ACC112 (cell line): Measurements from ENCODE around the gene E2F6.

ENCODE experiments used
- H2AFZ ChIP-seq: fragments of 200-600 bp; sonication (generic); one replicate; pipeline ENCODE4 v1.6.0; 2017; ENCODE audit warnings: antibody characterized with exemption, low read length; ENCODE audit not compliant: unreplicated experiment
- H3K27ac ChIP-seq: fragments of 200-600 bp; sonication (generic); 2 replicates; pipeline ENCODE4 v1.5.1; 2014; ENCODE audit warnings: low read depth, mild to moderate bottlenecking, antibody characterized with exemption, low read length, moderate library complexity
- H3K27me3 ChIP-seq: fragments of 200-600 bp; sonication (generic); 2 replicates; pipeline ENCODE4 v1.6.1; 2014; ENCODE audit warnings: mild to moderate bottlenecking, antibody characterized with exemption, low read length, moderate library complexity, mixed read lengths; ENCODE audit not compliant: insufficient read depth
- H3K36me3 ChIP-seq: fragments of 200-600 bp; sonication (generic); 2 replicates; pipeline ENCODE4 v1.6.1; 2016; ENCODE audit warnings: mild to moderate bottlenecking, antibody characterized with exemption, low read length, moderate library complexity, mixed read lengths; ENCODE audit not compliant: insufficient read depth
- H3K4me1 ChIP-seq: fragments of 200-600 bp; sonication (generic); one replicate; pipeline ENCODE4 v1.6.1; 2016; ENCODE audit warnings: low read length, mixed read lengths; ENCODE audit not compliant: insufficient read depth, unreplicated experiment, control insufficient read depth
- H3K4me3 ChIP-seq: fragments of 200-600 bp; sonication (generic); 2 replicates; pipeline ENCODE4 v1.5.1; 2014; ENCODE audit warnings: mild to moderate bottlenecking, low read depth, low read length
- H3K79me2 ChIP-seq: fragments of 200-600 bp; sonication (generic); one replicate; pipeline ENCODE4 v1.6.0; 2016; ENCODE audit warnings: low read length; ENCODE audit not compliant: control insufficient read depth, unreplicated experiment, insufficient read depth

Gene E2F6, protein sequence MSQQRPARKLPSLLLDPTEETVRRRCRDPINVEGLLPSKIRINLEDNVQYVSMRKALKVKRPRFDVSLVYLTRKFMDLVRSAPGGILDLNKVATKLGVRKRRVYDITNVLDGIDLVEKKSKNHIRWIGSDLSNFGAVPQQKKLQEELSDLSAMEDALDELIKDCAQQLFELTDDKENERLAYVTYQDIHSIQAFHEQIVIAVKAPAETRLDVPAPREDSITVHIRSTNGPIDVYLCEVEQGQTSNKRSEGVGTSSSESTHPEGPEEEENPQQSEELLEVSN

DNA sequence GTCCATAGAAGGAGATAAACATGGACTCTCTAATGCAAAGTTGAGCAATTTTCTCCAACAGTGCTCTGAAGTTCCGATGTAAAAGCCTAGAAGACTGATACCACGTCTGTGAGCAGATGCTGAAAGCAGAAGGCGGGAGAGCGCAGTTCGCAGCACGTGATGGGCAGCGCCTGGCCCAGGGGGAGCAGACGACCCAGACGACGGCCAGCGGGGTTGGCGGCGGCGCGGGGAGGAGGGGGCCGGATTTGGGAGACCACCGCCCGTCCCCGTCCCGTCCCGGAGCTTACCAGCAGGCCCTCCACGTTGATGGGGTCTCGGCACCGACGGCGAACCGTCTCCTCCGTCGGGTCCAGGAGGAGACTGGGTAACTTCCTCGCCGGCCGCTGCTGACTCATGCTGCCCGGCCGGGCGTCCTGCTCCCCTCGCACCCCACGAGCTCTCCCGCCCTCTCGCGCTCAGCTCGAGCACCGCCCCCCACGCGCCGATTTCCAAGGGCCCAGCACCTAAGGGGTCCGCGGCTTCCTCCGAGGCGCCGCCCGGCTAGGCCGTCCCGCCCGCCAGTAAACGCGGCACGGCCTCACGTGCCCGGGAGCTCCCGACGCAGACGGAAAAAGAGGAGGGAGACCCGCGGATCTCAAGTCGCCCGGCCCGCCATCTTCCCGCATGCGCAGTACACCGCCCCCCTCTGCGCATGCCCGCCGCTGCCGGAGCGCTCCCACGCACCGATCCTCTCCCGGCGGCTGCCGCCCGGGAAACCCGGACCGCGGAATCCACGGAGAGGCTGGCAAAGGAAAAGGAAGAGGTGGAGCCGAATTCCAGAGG is at the start of gene E2F6:
Gene E2F6 (minus strand): TSS at position 677 of the 822 bp plus-strand sequence. CDS start 282 bp downstream, at position 395.
- Histone ChIP-seq H3K36me3 (peaks cover 6% of the 10 kb centered on the region; the same call in 1 of the 2 replicates), H3K27ac (peak within 1 kb of the TSS; percentile 79), H3K4me1 (peaks cover 29% of the 10 kb centered on the region), H3K79me2 (peaks cover 55% of the 10 kb centered on the region), H2AFZ (peak within 1 kb of the TSS; percentile 76), H3K27me3 (no peaks in the 10 kb centered on the region), H3K4me3 (peak within 1 kb of the TSS; percentile 78)

DNA sequence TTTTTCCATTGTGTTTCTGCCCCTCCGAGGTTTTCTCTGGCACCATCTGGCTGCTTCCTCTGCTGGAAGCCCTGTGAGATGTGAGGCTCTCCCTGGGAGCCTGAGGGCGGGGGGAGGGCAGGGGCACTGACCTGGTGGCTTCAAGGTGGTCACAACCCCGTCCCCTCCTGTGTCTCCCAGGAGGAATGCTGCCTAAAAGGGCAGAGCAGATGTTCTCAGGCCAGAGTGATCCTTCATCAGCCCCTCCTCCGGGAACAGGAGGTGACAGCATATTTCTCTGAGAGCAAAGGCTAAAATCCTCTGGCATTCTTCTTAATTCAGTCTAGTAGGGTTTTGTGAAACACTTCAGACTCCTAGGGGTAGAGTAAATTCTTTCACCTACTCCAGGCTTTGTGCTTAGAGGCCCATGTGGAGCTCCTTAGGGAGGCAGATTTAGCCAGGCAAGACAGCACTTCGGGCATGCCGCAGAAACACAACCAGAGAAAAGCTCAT is 49.6 kb upstream of the E2F6 start:
- Histone ChIP-seq H3K79me2 (no peaks in the 10 kb centered on the region), H2AFZ (no peak overlapping the region), H3K4me1 (no peaks in the 10 kb centered on the region), H3K27ac (no peak overlapping the region), H3K27me3 (peaks cover 64% of the 10 kb centered on the region), H3K4me3 (no peak overlapping the region), H3K36me3 (no peaks in the 10 kb centered on the region)

DNA sequence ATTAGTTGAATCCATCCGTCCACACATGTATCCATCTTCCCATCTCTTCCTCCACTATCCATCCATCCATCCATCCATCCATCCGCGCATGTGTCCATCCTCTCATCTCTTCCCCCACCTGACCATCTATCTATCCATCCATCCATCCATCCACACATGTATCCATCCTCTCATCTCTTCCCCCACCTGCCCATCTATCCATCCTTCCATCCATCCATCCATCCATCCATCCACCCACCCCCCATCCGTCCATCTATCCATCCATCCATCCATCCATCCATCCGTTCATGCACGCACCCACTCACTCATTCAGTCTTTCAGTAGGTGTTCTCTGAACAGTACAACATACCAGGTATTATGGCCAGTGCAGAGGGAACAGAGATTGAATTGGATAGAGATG is 48.9 kb upstream of the E2F6 start:
- no peaks in the 10 kb centered on the region for H3K36me3 ChIP-seq
- no peaks in the 10 kb centered on the region for H3K79me2 ChIP-seq
- no peak overlapping the region for H3K4me3 ChIP-seq
- peaks cover 70% of the 10 kb centered on the region for H3K27me3 ChIP-seq
- H2AFZ ChIP-seq, result no peak overlapping the region
- H3K27ac ChIP-seq, result no peak overlapping the region
- no peaks in the 10 kb centered on the region for H3K4me1 ChIP-seq

DNA sequence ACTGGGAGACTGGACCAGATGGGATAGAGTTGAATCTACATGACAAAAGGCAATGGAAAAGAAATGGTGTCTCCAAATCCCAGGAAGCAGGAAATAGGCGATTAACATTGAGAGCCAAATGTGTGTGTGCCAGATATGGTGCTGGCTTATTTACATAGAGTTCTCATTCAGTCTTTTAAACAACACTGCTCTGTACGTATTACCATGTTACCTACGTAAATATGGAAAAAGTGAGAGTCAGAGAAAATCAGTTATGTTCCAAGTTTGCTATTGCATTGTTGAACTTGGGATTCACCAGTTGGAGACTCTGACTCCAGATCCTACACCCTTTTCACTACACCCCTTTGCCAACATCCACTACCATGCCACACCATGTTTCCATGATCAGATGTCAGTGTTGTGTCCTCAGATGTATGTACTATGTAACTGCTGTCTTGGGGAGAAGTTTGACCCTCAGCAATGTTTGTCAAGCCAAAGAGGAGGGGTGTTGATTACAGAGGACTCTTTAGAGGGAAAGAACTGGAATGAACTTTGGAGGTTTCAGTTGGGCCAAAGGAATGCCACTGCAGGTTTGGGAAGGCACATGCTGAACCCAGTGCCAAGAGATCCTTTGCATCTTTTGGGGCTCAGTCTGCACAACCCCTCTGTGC is 48.2 kb upstream of the E2F6 start:
- Histone ChIP-seq H3K27me3 (peaks cover 73% of the 10 kb centered on the region), H2AFZ (no peak overlapping the region), H3K4me1 (no peaks in the 10 kb centered on the region), H3K79me2 (no peaks in the 10 kb centered on the region), H3K4me3 (no peak overlapping the region), H3K27ac (no peak overlapping the region), H3K36me3 (no peaks in the 10 kb centered on the region)

DNA sequence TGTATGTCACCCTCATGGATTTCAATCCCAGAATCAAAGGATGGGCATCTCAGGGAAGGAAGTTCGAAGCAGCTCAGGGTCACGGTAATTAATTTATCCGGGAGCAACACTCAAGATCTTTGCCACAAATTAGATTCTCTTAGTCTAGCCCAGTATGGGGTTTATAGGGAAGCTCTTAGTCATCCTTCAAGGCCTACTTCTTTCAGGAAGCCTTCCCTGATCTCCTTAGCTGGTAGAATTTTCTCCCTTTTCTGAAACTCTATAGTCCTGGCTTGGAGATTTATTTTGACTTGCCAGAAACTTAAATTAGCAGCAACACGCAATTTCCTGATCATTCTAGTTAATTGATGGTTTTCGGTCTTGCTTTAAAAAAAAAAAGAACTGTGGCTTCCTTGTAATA is 47.4 kb upstream of the E2F6 start:
- H2AFZ ChIP-seq, result no peak overlapping the region
- no peak overlapping the region for H3K27ac ChIP-seq
- no peaks in the 10 kb centered on the region for H3K36me3 ChIP-seq
- H3K27me3 ChIP-seq, result peaks cover 74% of the 10 kb centered on the region
- no peak overlapping the region for H3K4me3 ChIP-seq
- H3K79me2 ChIP-seq, result no peaks in the 10 kb centered on the region
- no peaks in the 10 kb centered on the region for H3K4me1 ChIP-seq

DNA sequence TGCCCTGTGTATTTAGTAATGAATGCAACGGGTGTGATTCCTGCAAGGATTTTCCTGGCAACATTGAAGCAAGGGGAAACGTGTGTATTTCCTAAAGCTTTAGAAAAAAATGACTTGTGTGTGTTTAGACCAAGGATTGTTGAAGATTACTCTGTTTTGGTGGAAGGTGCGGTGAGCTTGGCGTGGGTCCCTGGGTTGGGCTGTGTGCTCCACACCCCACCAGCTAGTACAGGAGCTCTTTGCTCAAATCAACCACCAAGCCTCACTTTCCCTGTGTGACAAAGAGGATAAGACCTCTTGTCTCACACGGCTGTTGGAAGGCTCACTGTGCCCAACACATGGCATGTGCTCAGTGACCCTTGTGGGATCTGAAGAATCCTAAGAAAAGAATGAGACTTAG is 46.5 kb upstream of the E2F6 start:
- Histone ChIP-seq H3K27me3 (peaks cover 76% of the 10 kb centered on the region), H3K27ac (no peak overlapping the region), H2AFZ (no peak overlapping the region), H3K4me1 (no peaks in the 10 kb centered on the region), H3K79me2 (no peaks in the 10 kb centered on the region), H3K4me3 (no peak overlapping the region), H3K36me3 (no peaks in the 10 kb centered on the region)

DNA sequence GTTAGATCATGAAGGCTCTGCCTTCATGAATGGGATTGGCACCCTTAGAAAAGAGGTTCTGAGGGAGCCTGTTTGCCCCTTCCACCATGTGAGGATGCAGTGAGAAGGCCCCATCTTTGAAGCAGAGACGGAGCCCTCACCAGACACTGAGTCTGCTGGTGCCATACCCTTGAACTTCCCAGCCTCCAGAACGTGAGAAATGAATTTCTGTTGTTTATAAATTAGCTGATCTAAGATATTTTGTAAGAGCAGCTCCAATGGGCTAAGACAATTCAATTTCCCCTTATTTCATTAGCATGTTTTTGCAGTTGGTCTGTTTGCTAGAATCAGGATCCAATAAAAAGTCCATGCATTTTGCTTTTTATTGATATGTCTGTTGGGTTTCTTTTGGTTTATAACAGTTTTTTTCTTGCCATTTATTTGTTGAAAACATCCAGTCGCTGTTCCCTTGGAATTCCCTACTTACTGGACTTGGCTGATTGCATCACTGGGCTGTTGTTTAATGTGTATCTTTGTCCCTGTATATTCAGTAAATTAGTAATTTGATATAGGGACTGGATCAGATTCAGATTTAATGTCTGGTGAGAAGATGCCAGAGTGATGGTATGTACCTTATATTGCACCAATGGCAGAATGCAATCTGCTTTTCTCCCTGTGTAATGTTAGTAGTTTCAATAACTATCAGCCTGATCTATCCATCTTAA is 43.8 kb upstream of the E2F6 start:
- H2AFZ ChIP-seq, result no peak overlapping the region
- no peaks in the 10 kb centered on the region for H3K36me3 ChIP-seq
- no peaks in the 10 kb centered on the region for H3K79me2 ChIP-seq
- peaks cover 51% of the 10 kb centered on the region for H3K27me3 ChIP-seq
- peaks cover 3% of the 10 kb centered on the region for H3K4me1 ChIP-seq
- H3K27ac ChIP-seq, result no peak overlapping the region
- H3K4me3 ChIP-seq, result no peak overlapping the region

DNA sequence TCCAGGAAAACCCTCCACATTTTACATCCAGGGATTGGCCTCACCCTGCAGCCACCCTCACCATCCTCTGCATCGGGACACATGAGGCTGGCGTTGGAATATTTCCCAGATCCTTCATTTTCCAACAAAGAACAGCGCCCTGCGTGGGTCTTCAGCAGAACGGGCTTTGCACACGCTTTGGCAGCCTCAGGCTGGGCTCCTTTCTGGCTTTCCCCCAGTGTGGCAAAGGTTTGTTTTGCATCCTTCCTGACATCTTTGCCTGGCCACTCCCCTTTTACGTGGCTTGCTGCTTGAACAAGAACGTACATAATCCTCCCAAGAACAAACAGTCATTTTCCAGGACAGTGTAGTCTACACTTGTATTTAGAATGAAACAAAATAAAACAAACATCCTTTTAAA is 42.3 kb upstream of the E2F6 start:
- H3K79me2 ChIP-seq, result no peaks in the 10 kb centered on the region
- no peak overlapping the region for H2AFZ ChIP-seq
- no peaks in the 10 kb centered on the region for H3K36me3 ChIP-seq
- no peak overlapping the region for H3K27ac ChIP-seq
- peaks cover 3% of the 10 kb centered on the region for H3K4me1 ChIP-seq
- H3K4me3 ChIP-seq, result no peak overlapping the region
- peaks cover 37% of the 10 kb centered on the region for H3K27me3 ChIP-seq

DNA sequence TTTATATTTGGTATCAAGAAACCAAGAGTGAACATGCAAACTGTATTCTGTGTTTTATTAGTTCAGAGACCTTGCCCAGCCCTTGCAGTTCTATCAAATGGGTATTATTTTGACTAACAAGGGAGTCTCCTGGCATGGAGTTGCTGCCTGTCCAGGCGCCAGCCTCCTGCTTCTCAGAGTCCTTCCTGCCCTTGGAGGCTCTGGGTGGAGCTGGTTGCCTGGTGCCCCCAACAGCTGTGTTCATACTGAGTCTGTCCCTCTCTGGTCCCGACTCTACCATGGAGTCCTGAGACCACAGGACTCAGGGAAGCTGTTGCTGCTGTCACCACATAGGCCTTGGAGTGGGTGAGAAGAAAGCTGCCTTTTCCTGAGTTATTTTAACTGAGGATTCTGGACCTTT is 41.6 kb upstream of the E2F6 start:
- no peaks in the 10 kb centered on the region for H3K36me3 ChIP-seq
- peaks cover 3% of the 10 kb centered on the region for H3K4me1 ChIP-seq

DNA sequence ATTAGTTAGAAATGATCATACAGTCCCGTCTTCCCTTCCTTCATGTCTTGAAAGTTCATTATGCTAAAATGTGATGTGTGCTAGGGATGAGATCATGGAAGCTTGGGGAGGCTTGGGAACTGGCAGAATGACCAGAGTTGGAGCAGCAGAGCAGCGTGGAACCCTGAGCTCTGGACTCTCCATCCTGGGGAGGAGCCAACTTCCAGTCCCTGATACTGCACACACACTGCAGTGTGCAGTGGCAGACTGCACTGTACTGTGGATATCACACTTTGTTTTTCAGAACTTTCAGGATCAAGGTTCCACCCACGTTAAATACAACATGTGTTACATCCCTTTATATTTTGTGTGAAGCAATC is 40.6 kb upstream of the E2F6 start:
- no peaks in the 10 kb centered on the region for H3K36me3 ChIP-seq
- no peak overlapping the region for H3K27ac ChIP-seq
- no peak overlapping the region for H2AFZ ChIP-seq
- H3K4me3 ChIP-seq, result no peak overlapping the region
- peaks cover 22% of the 10 kb centered on the region for H3K27me3 ChIP-seq
- peaks cover 3% of the 10 kb centered on the region for H3K4me1 ChIP-seq
- no peaks in the 10 kb centered on the region for H3K79me2 ChIP-seq

More for the DNA sequence above, 41.6 kb upstream of the E2F6 start:
- Histone ChIP-seq H3K27ac (no peak overlapping the region), H3K79me2 (no peaks in the 10 kb centered on the region), H3K4me3 (no peak overlapping the region), H2AFZ (no peak overlapping the region), H3K27me3 (peaks cover 31% of the 10 kb centered on the region)
